ENCODE data around the gene YAE1.

YAE1 gene

GRCh38 chr7:39554583-39555165, 11.5 kb upstream of the YAE1 start:
- DNase-seq (ENCODE audit: low read depth in 2 of 2) = no peak

- no peak for DNase-seq (ENCODE audit: low read depth in 2 of 2)
Observed at GRCh38 chr7:39557222-39557621, 9.0 kb upstream of the YAE1 start.

- DNase-seq (ENCODE audit: low read depth in 2 of 2) = no peak
Observed at GRCh38 chr7:39557911-39558310, 8.3 kb upstream of the YAE1 start.

GRCh38 chr7:39560408-39560807, 5.8 kb upstream of the YAE1 start:
- DNase-seq (ENCODE audit: low read depth in 2 of 2) = no peak

- DNase-seq (ENCODE audit: low read depth in 2 of 2) = no peak
Observed at GRCh38 chr7:39560997-39561396, 5.2 kb upstream of the YAE1 start.

GRCh38 chr7:39565538-39565937, 666 bp upstream of the YAE1 start:
- no peak for DNase-seq (ENCODE audit: low read depth in 2 of 2)

- no peak for DNase-seq (ENCODE audit: low read depth in 2 of 2)
Observed at GRCh38 chr7:39567294-39567693, 1.1 kb downstream of the YAE1 start.

- no peak for DNase-seq (ENCODE audit: low read depth in 2 of 2)
Observed at GRCh38 chr7:39574673-39575349, 8.6 kb downstream of the YAE1 start.

GRCh38 chr7:39577229-39577874, 11.1 kb downstream of the YAE1 start:
- no peak for DNase-seq (ENCODE audit: low read depth in 2 of 2)

- peak; percentile 60 to 63 for DNase-seq (ENCODE audit: low read depth in 2 of 2)
Observed at GRCh38 chr7:39580149-39580874, 14.1 kb downstream of the YAE1 start.

GRCh38 chr7:39582536-39582935, 16.3 kb downstream of the YAE1 start:
- DNase-seq (ENCODE audit: low read depth in 2 of 2) = no peak

- DNase-seq (ENCODE audit: low read depth in 2 of 2) = no peak
Observed at GRCh38 chr7:39583539-39583938, 17.3 kb downstream of the YAE1 start.

GRCh38 chr7:39587393-39587792, 21.2 kb downstream of the YAE1 start:
- DNase-seq (ENCODE audit: low read depth in 2 of 2) = no peak

GRCh38 chr7:39588416-39588815, 22.2 kb downstream of the YAE1 start:
- DNase-seq (ENCODE audit: low read depth in 2 of 2) = no peak

- peak; percentile 19 to 43 for DNase-seq (ENCODE audit: low read depth in 2 of 2)
Observed at GRCh38 chr7:39589323-39590111, 23.3 kb downstream of the YAE1 start.

- DNase-seq (ENCODE audit: low read depth in 2 of 2) = no peak
Observed at GRCh38 chr7:39592586-39592985, 26.4 kb downstream of the YAE1 start.

- no peak for DNase-seq (ENCODE audit: low read depth in 2 of 2)
Observed at GRCh38 chr7:39594988-39595620, 28.9 kb downstream of the YAE1 start.

- no peak for DNase-seq (ENCODE audit: low read depth in 2 of 2)
Observed at GRCh38 chr7:39602351-39602750, 36.1 kb downstream of the YAE1 start.

- no peak for DNase-seq (ENCODE audit: low read depth in 2 of 2)
Observed at GRCh38 chr7:39603924-39604323, 37.7 kb downstream of the YAE1 start.

GRCh38 chr7:39605087-39605486, 38.9 kb downstream of the YAE1 start:
- DNase-seq (ENCODE audit: low read depth in 2 of 2) = no peak

- no peak for DNase-seq (ENCODE audit: low read depth in 2 of 2)
Observed at GRCh38 chr7:39606352-39606751, 40.1 kb downstream of the YAE1 start.
